Tibial artery (tissue), 4 donors: ENCODE data around the gene SCUBE1.

ENCODE experiments used
- DNase-seq, 2 donors: peaks; one replicate each; pipeline ENCODE4 v3.0.0-alpha.2; 2019
- H3K27ac ChIP-seq, 2 donors: fragments of 200-600 bp; sonication (generic) in 1 of 2; 1 replicate in 1 of 2; 2 replicates in 1 of 2; pipeline ENCODE4 v1.5.1; 2018 to 2019; ENCODE audit warnings: mild to moderate bottlenecking in 1 of 2
- H3K27me3 ChIP-seq, 2 donors: fragments of 200-600 bp; sonication (generic) in 1 of 2; one replicate each; pipeline versions ENCODE4 v1.5.1 to v1.6.0; 2016 to 2019
- H3K36me3 ChIP-seq, 3 donors: fragments of 200-600 bp; sonication (generic) in 2 of 3; one replicate each; pipeline ENCODE4 v1.5.1; 2016 to 2019; ENCODE audit warnings: mild to moderate bottlenecking in 2 of 3
- H3K4me1 ChIP-seq, 4 donors: fragments of 200-600 bp; sonication (generic) in 2 of 4; 1 replicate in 3 of 4; 2 replicates in 1 of 4; pipeline ENCODE4 v1.5.1; 2016 to 2019
- H3K4me3 ChIP-seq, 2 donors: fragments of 200-600 bp; sonication (generic) in 1 of 2; 1 replicate in 1 of 2; 2 replicates in 1 of 2; pipeline ENCODE4 v1.5.1; 2018 to 2019; ENCODE audit warnings: mild to moderate bottlenecking in 2 of 2
- H3K9me3 ChIP-seq, 3 donors: fragments of 200-600 bp; sonication (generic) in 1 of 3; one replicate each; pipeline ENCODE4 v1.5.1; 2016 to 2019
- CTCF ChIP-seq, 2 experiments: fragments of 200-600 bp in 1 of 2; fragments of 450-650 bp in 1 of 2; IDR thresholded peaks; one replicate each; pipeline ENCODE4 v1.5.1; 2017 to 2019; ENCODE audit warnings: antibody characterized with exemption in 2 of 2, mild to moderate bottlenecking in 1 of 2, moderate library complexity in 1 of 2
- intact Hi-C: fragments of 100-400 bp; cut with DNase I; formaldehyde crosslinking; loops from one replicate; pipeline ENCODE4 v1.15.0; 2023; ENCODE audit warnings: low total_unique reads

Gene SCUBE1

GRCh38 chr22:43315687-43316217 lies 27.4 kb downstream of the SCUBE1 start:
- H3K36me3 ChIP-seq: no peaks in the 10 kb centered on the region
- no peak overlapping the region for H3K4me3 ChIP-seq
- intact Hi-C loops: no loop called here
- DNase-seq: no peak
- TF ChIP-seq CTCF (IDR thresholded peaks at IDR 0.05): no peak
- H3K9me3 ChIP-seq: no peaks in the 10 kb centered on the region
- peaks cover 0 to 25% (median 17%) of the 10 kb centered on the region in 4 donors for H3K4me1 ChIP-seq
- no peak overlapping the region for H3K27ac ChIP-seq
- peaks cover 0 to 5% of the 10 kb centered on the region in 2 donors for H3K27me3 ChIP-seq

GRCh38 chr22:43314611-43315010 lies 28.6 kb downstream of the SCUBE1 start:
- intact Hi-C loops: no loop called here
- Histone ChIP-seq H3K36me3 (no peaks in the 10 kb centered on the region), H3K9me3 (no peaks in the 10 kb centered on the region), H3K27ac (peak overlapping the region in 1 of 2 donors; percentile 53), H3K4me3 (no peak overlapping the region), H3K4me1 (peaks cover 0 to 25% (median 17%) of the 10 kb centered on the region in 4 donors), H3K27me3 (peaks cover 0 to 5% of the 10 kb centered on the region in 2 donors)
- no peak for TF ChIP-seq CTCF (IDR thresholded peaks at IDR 0.05)
- DNase-seq: no peak

- Histone ChIP-seq H3K36me3 (no peaks in the 10 kb centered on the region), H3K4me3 (no peak overlapping the region), H3K27me3 (peaks cover 0 to 5% of the 10 kb centered on the region in 2 donors), H3K27ac (peak overlapping the region; percentile 33 to 53), H3K4me1 (peaks cover 0 to 25% (median 17%) of the 10 kb centered on the region in 4 donors), H3K9me3 (no peaks in the 10 kb centered on the region)
- DNase-seq: no peak
- intact Hi-C loops: no loop called here
- TF ChIP-seq CTCF (IDR thresholded peaks at IDR 0.05): no peak
Measured at GRCh38 chr22:43313890-43314474, 29.2 kb downstream of the SCUBE1 start.

- no peaks in the 10 kb centered on the region for H3K36me3 ChIP-seq
- DNase-seq: peak in 1 of 2 donors; percentile 84
- H3K4me3 ChIP-seq: no peak overlapping the region
- H3K9me3 ChIP-seq: no peaks in the 10 kb centered on the region
- peaks cover 0 to 25% (median 17%) of the 10 kb centered on the region in 4 donors for H3K4me1 ChIP-seq
- intact Hi-C loops: no loop called here
- H3K27ac ChIP-seq: peak overlapping the region; percentile 33 to 53
- peaks cover 0 to 4% of the 10 kb centered on the region in 2 donors for H3K27me3 ChIP-seq
- no peak for TF ChIP-seq CTCF (IDR thresholded peaks at IDR 0.05)
Measured at GRCh38 chr22:43313244-43313889, 29.8 kb downstream of the SCUBE1 start.

GRCh38 chr22:43312608-43313007 lies 30.6 kb downstream of the SCUBE1 start:
- Histone ChIP-seq H3K36me3 (no peaks in the 10 kb centered on the region), H3K27me3 (no peaks in the 10 kb centered on the region), H3K9me3 (no peaks in the 10 kb centered on the region), H3K27ac (peak overlapping the region in 1 of 2 donors; percentile 53), H3K4me3 (no peak overlapping the region), H3K4me1 (peaks cover 0 to 25% (median 17%) of the 10 kb centered on the region in 4 donors)
- intact Hi-C loops: no loop called here
- DNase-seq: no peak
- TF ChIP-seq CTCF (IDR thresholded peaks at IDR 0.05): no peak
